Mesenchymal stem cell (in vitro differentiated cells and primary cell): ENCODE measurements around the gene SPPL2A.

Source experiments
- DNase-seq: peaks from one replicate; pipeline ENCODE4 v3.0.0-alpha.2; 2013
- H2AFZ ChIP-seq: one replicate; pipeline ENCODE4 v1.6.1; 2013; ENCODE audit warnings: low read depth, mild to moderate bottlenecking, control low read depth, inconsistent platforms, low read length, moderate library complexity
- H2AK5ac ChIP-seq: 2 replicates; pipeline ENCODE4 v1.6.1; 2013; ENCODE audit warnings: low read length, moderate library complexity, mild to moderate bottlenecking, inconsistent platforms; ENCODE audit not compliant: severe bottlenecking
- H2BK120ac ChIP-seq: one replicate; pipeline ENCODE4 v1.6.1; 2013; ENCODE audit warnings: low read depth, mild to moderate bottlenecking, inconsistent platforms, low read length, moderate library complexity
- H2BK12ac ChIP-seq, 2 experiments: one replicate each; pipeline ENCODE4 v1.6.1; 2013; ENCODE audit warnings: inconsistent platforms in 2 of 2, low read length in 2 of 2, mild to moderate bottlenecking in 2 of 2, moderate library complexity in 2 of 2, control low read depth in 1 of 2
- H2BK15ac ChIP-seq: one replicate; pipeline ENCODE4 v1.6.1; 2013; ENCODE audit warnings: mild to moderate bottlenecking, low read depth, inconsistent platforms; ENCODE audit not compliant: poor library complexity, severe bottlenecking
- H2BK5ac ChIP-seq: 2 replicates; pipeline ENCODE4 v1.6.1; 2013; ENCODE audit warnings: low read depth, mild to moderate bottlenecking, low read length, control low read depth, inconsistent platforms; ENCODE audit not compliant: poor library complexity, severe bottlenecking
- H3K14ac ChIP-seq, 2 experiments: one replicate each; pipeline ENCODE4 v1.6.1; 2013; ENCODE audit warnings: inconsistent platforms in 2 of 2, low read length in 2 of 2, control low read depth in 1 of 2, mild to moderate bottlenecking in 1 of 2, moderate library complexity in 1 of 2
- H3K18ac ChIP-seq, 2 experiments: one replicate each; pipeline ENCODE4 v1.6.1; 2013; ENCODE audit warnings: inconsistent platforms in 2 of 2, low read length in 2 of 2, control low read depth in 1 of 2, low read depth in 1 of 2, mild to moderate bottlenecking in 1 of 2
- H3K23ac ChIP-seq, 2 experiments: one replicate each; pipeline ENCODE4 v1.6.1; 2013; ENCODE audit warnings: inconsistent platforms in 2 of 2, low read length in 2 of 2, mild to moderate bottlenecking in 2 of 2, moderate library complexity in 2 of 2, control low read depth in 1 of 2
- H3K27ac ChIP-seq: 2 replicates; pipeline ENCODE4 v1.5.1; 2013; ENCODE audit warnings: mild to moderate bottlenecking, moderate library complexity, low read length, control low read depth, inconsistent platforms; ENCODE audit not compliant: poor library complexity, severe bottlenecking
- H3K27me3 ChIP-seq, 2 experiments: 2 replicates each; pipeline versions ENCODE4 v1.6.1 to v1.7.0; 2013; ENCODE audit warnings: low read length in 2 of 2, mild to moderate bottlenecking in 2 of 2, moderate library complexity in 2 of 2, control low read depth in 1 of 2, inconsistent platforms in 1 of 2; ENCODE audit not compliant: control insufficient read depth in 1 of 2, insufficient read depth in 1 of 2
- H3K36me3 ChIP-seq, 2 experiments: 2 replicates each; pipeline versions ENCODE4 v1.6.1 to v1.7.0; 2013; ENCODE audit warnings: low read length in 2 of 2, control low read depth in 1 of 2, inconsistent platforms in 1 of 2, low read depth in 1 of 2, mild to moderate bottlenecking in 1 of 2; ENCODE audit not compliant: insufficient read depth in 2 of 2, control insufficient read depth in 1 of 2
- H3K4ac ChIP-seq, 2 experiments: one replicate each; pipeline ENCODE4 v1.6.1; 2013; ENCODE audit warnings: inconsistent platforms in 2 of 2, low read length in 2 of 2, mild to moderate bottlenecking in 2 of 2, moderate library complexity in 2 of 2, control low read depth in 1 of 2, low read depth in 1 of 2
- H3K4me1 ChIP-seq: 2 replicates; pipeline ENCODE4 v1.6.1; 2013; ENCODE audit warnings: low read depth, low read length, control low read depth; ENCODE audit not compliant: control insufficient read depth, insufficient read depth
- H3K4me2 ChIP-seq: 2 replicates; pipeline ENCODE4 v1.6.1; 2013; ENCODE audit warnings: low read length, mild to moderate bottlenecking, inconsistent platforms; ENCODE audit not compliant: poor library complexity, severe bottlenecking
- H3K4me3 ChIP-seq, 2 experiments: 2 replicates each; pipeline versions ENCODE4 v1.5.1 to v1.7.0; 2013; ENCODE audit warnings: low read length in 2 of 2, mild to moderate bottlenecking in 2 of 2, control low read depth in 1 of 2, low read depth in 1 of 2; ENCODE audit not compliant: insufficient read depth in 1 of 2
- H3K79me1 ChIP-seq: replicated peaks from 2 replicates; pipeline ENCODE4 v1.6.1; 2013; ENCODE audit warnings: mild to moderate bottlenecking, control low read depth, low read length, inconsistent platforms; ENCODE audit not compliant: poor library complexity, severe bottlenecking
- H3K9ac ChIP-seq: 2 replicates; pipeline ENCODE4 v1.7.0; 2013; ENCODE audit warnings: mild to moderate bottlenecking, low read length, moderate library complexity
- H3K9me3 ChIP-seq: 2 replicates; pipeline ENCODE4 v1.7.0; 2013; ENCODE audit warnings: mild to moderate bottlenecking, low read length; ENCODE audit not compliant: control insufficient read depth
- H4K8ac ChIP-seq: one replicate; pipeline ENCODE4 v1.6.1; 2013; ENCODE audit warnings: inconsistent platforms, mild to moderate bottlenecking, low read length, moderate library complexity
- H4K91ac ChIP-seq: one replicate; pipeline ENCODE4 v1.6.1; 2013; ENCODE audit warnings: mild to moderate bottlenecking, low read length, inconsistent platforms
- WGBS: methylation state at CpG from one replicate; pipeline ENCODE4 v1.1.7; 2013; ENCODE audit warnings: mixed read lengths; 5-methylcytosine and 5-hydroxymethylcytosine counted together

SPPL2A gene

GRCh38 chr15:50669611-50670010 is 95.9 kb downstream of the SPPL2A start:
- no peak overlapping the region for H2AFZ ChIP-seq
- H3K79me1 ChIP-seq: peaks cover 16% of the 10 kb centered on the region
- H3K14ac ChIP-seq: no peak overlapping the region
- no peaks in the 10 kb centered on the region for H3K27me3 ChIP-seq
- H3K4me1 ChIP-seq: no peaks in the 10 kb centered on the region
- H3K9ac ChIP-seq: no peak overlapping the region
- no peak overlapping the region for H2BK5ac ChIP-seq
- H3K4ac ChIP-seq: no peak overlapping the region
- no peak overlapping the region for H2BK15ac ChIP-seq
- H2BK120ac ChIP-seq: no peak overlapping the region
- H2AK5ac ChIP-seq: no peak overlapping the region
- no peak overlapping the region for H3K4me3 ChIP-seq
- no peak for DNase-seq
- no peak overlapping the region for H3K18ac ChIP-seq
- H3K4me2 ChIP-seq: no peak overlapping the region
- peaks cover 0 to 31% of the 10 kb centered on the region in 2 experiments for H3K36me3 ChIP-seq
- H2BK12ac ChIP-seq: no peak overlapping the region
- no peak overlapping the region for H3K27ac ChIP-seq
- H4K91ac ChIP-seq: no peak overlapping the region
- no peak overlapping the region for H3K23ac ChIP-seq
- WGBS: 100% methylated on average over 1 of the region's 1 CpG
- no peak overlapping the region for H4K8ac ChIP-seq
- H3K9me3 ChIP-seq: no peaks in the 10 kb centered on the region

GRCh38 chr15:50665938-50666337 is 99.6 kb downstream of the SPPL2A start:
- Histone ChIP-seq H3K4me1 (no peaks in the 10 kb centered on the region), H3K27me3 (no peaks in the 10 kb centered on the region), H3K4ac (no peak overlapping the region), H3K27ac (no peak overlapping the region), H3K23ac (no peak overlapping the region), H2AFZ (no peak overlapping the region), H2BK12ac (no peak overlapping the region), H3K79me1 (peaks cover 18% of the 10 kb centered on the region), H3K9ac (no peak overlapping the region), H3K14ac (no peak overlapping the region), H3K36me3 (peaks cover 4 to 47% of the 10 kb centered on the region in 2 experiments), H2BK120ac (no peak overlapping the region), H2BK5ac (no peak overlapping the region), H2BK15ac (no peak overlapping the region), H2AK5ac (no peak overlapping the region), H4K91ac (no peak overlapping the region), H3K18ac (no peak overlapping the region), H3K4me3 (no peak overlapping the region), H3K4me2 (no peak overlapping the region), H3K9me3 (no peaks in the 10 kb centered on the region), H4K8ac (no peak overlapping the region)
- DNase-seq: no peak
- WGBS: 81% methylated on average over 2 of the region's 5 CpGs

- Histone ChIP-seq H2BK120ac (no peak overlapping the region), H3K4ac (no peak overlapping the region), H3K23ac (no peak overlapping the region), H3K4me1 (no peaks in the 10 kb centered on the region), H3K4me2 (no peak overlapping the region), H3K27ac (no peak overlapping the region), H2BK5ac (no peak overlapping the region), H2BK12ac (no peak overlapping the region), H3K4me3 (no peak overlapping the region), H2AFZ (no peak overlapping the region), H3K14ac (no peak overlapping the region), H3K18ac (no peak overlapping the region), H4K8ac (no peak overlapping the region), H3K9me3 (no peaks in the 10 kb centered on the region), H3K9ac (no peak overlapping the region), H4K91ac (no peak overlapping the region), H3K36me3 (peaks cover 23 to 79% of the 10 kb centered on the region in 2 experiments), H3K79me1 (peaks cover 30% of the 10 kb centered on the region), H2BK15ac (no peak overlapping the region), H2AK5ac (no peak overlapping the region), H3K27me3 (no peaks in the 10 kb centered on the region)
- 96% methylated on average over 4 of the region's 4 CpGs for WGBS
- no peak for DNase-seq
Measured at GRCh38 chr15:50655555-50655954, 110.0 kb downstream of the SPPL2A start.

DNA sequence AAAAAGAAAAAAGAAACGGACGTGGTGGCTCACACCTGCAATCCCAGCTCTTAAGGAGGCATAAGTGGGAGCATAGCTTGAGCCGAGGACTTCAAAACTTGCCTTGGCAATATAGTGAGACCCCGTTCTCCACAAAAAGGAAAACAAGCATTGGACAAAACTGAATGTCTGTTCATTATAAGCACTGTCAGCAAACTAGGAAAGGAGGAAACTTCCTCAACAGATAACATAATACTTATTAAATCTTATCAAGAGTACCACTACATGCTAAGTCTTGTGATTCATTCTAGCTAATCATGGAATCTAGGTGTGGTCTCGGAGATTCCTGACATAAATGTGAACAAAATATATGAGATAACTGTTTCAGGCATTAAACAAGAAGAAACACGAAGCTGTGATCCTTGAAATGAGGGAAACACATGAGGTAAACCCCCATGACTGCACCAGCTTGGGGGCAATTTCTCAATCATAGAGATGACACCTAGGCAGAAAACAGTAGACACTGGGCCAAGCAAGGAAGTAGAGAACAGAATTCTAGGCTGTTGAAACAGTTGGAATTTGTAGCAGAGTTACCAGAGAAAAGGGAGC is 112.3 kb downstream of the SPPL2A start:
- no peak overlapping the region for H3K14ac ChIP-seq
- no peak overlapping the region for H3K23ac ChIP-seq
- no peak overlapping the region for H4K91ac ChIP-seq
- no peak for DNase-seq
- H3K9ac ChIP-seq: no peak overlapping the region
- peaks cover 25 to 80% of the 10 kb centered on the region in 2 experiments for H3K36me3 ChIP-seq
- H3K27ac ChIP-seq: no peak overlapping the region
- H4K8ac ChIP-seq: no peak overlapping the region
- no peak overlapping the region for H2BK5ac ChIP-seq
- H2BK120ac ChIP-seq: no peak overlapping the region
- peaks cover 33% of the 10 kb centered on the region for H3K79me1 ChIP-seq
- no peak overlapping the region for H3K18ac ChIP-seq
- H3K4me3 ChIP-seq: no peak overlapping the region
- WGBS: 95% methylated on average over 6 of the region's 6 CpGs
- no peak overlapping the region for H3K4me2 ChIP-seq
- no peak overlapping the region for H2AK5ac ChIP-seq
- no peak overlapping the region for H2BK15ac ChIP-seq
- H3K27me3 ChIP-seq: no peaks in the 10 kb centered on the region
- H2BK12ac ChIP-seq: no peak overlapping the region
- H3K4ac ChIP-seq: no peak overlapping the region
- no peaks in the 10 kb centered on the region for H3K9me3 ChIP-seq
- no peaks in the 10 kb centered on the region for H3K4me1 ChIP-seq
- H2AFZ ChIP-seq: no peak overlapping the region
